Measurements from ENCODE around the gene TFAP2C. TPM values are rescaled to one million over a fixed set of nuclear protein-coding genes. Genes with fewer than 3 reads are reported as not detected.

Gene TFAP2C
- total RNA-seq, 4 donors from 2014 or later, result 1.1 to 1.5 (median 1.3) TPM

DNA sequence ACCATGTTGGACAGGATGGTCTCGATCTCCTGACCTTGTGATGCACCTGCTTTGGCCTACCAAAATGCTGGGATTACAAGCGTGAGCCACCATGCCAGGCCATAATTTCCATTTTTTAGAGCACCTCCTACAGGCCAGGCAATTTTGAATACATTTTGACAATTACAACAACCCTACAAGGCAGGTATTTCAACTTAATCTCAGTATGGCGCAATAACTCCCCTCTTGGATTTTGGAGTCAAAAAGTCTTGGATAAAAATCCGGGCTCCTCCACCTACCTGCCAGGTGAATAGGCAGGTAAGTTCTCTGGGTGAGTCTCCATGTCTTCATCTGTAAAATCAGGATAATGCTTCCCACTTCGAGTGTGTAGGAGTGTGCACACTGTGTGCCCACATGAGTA lies 39.5 kb upstream of the TFAP2C start:
- TF ChIP-seq, protein P1, sequence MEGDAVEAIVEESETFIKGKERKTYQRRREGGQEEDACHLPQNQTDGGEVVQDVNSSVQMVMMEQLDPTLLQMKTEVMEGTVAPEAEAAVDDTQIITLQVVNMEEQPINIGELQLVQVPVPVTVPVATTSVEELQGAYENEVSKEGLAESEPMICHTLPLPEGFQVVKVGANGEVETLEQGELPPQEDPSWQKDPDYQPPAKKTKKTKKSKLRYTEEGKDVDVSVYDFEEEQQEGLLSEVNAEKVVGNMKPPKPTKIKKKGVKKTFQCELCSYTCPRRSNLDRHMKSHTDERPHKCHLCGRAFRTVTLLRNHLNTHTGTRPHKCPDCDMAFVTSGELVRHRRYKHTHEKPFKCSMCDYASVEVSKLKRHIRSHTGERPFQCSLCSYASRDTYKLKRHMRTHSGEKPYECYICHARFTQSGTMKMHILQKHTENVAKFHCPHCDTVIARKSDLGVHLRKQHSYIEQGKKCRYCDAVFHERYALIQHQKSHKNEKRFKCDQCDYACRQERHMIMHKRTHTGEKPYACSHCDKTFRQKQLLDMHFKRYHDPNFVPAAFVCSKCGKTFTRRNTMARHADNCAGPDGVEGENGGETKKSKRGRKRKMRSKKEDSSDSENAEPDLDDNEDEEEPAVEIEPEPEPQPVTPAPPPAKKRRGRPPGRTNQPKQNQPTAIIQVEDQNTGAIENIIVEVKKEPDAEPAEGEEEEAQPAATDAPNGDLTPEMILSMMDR (IDR thresholded peaks at IDR 0.05; ENCODE audit: low read depth), result no peak

DNA sequence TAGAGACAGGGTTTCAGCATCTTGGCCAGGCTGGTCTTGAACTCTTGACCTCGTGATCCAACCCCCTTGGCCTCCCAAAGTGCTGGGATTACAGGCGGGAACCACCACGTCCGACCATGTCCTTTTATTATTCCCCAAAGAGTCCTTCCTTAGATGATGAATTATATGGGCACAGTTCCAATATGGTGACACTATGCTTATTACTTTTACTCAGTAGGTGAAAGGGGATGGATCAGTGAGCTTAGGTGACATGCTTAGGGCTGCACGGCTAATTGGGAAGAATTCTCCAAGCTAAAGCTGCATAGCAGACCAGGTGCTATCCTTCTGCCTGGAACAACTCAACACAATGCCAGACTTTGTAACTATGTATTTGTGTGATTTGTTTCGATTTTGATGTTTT lies 38.2 kb upstream of the TFAP2C start:
- TF ChIP-seq, protein P1 (IDR thresholded peaks at IDR 0.05; ENCODE audit: low read depth), result no peak

DNA sequence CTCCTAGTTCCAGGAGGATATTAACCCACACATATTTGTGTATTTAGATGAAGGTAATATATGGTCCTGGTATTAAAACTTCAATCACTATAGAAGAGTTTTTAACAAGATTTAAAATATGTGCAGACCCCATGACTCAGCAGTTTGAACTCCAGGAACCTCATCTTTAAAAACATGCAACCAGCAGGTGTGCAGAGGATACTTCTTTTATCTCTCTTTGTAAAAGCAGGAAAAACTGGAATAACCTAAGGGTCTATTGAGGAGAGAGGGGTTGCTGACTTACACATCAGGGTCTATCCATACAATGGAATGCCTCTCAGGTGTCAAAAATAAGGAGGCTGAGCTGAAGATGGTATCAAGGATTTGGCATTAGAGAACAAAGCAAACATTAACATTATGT lies 36.9 kb upstream of the TFAP2C start:
- TF ChIP-seq, protein P1 (IDR thresholded peaks at IDR 0.05; ENCODE audit: low read depth), result no peak

DNA sequence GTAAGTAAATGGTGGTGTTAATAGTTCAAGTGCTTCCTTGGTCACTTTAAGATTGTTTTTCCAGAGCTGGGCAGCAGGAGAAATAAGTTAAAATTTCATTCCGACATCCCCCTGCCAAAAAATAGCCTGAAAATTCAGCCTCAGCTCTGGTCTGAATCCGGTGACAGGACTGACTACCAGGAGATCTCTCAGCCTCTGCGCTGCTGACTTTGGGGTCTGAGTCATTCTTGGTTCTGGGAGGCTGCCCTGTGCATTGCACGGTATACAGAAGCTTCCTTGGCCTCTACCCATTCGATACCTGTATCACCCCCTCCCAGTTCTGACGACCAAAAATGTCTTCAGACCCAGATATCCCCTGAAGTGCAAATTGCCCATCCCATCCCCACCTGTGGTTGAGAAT lies 36.3 kb upstream of the TFAP2C start:
- TF ChIP-seq, protein P1 (IDR thresholded peaks at IDR 0.05; ENCODE audit: low read depth), result no peak

DNA sequence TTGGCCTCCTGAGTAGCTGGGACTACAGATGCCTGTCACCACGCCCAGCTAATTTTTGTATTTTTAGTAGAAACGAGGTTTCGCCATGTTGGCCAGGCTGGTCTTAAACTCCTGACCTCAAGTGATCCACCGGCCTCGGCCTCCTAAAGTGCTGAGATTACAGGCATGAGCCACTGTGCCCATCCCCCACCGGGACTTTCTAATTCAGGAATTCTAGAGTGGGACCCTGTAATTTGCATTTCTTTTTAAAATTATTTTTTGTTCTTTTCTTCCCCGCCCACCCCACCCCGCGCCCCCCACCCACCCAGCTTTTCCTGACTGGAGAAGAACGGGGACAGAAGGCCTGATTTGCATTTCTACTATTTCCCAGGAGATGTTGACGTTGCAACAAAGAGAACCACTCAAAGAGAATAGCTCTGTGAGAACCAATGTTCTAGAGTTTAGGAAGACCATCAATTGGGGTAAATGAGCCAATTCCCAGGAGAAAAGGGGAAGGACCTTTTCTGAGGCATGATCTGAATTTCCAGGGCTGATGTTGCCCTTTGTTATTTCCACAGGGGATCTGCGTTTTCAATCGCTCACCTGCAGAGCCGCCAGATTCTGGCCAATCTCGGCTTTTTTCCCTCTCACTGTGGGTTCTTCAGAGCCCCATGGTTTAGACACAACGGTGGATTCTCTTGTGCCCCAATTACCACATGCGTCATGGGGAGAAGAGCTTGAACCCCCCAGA lies 33.2 kb upstream of the TFAP2C start:
- TF ChIP-seq, protein P1 (IDR thresholded peaks at IDR 0.05; ENCODE audit: low read depth), result no peak

DNA sequence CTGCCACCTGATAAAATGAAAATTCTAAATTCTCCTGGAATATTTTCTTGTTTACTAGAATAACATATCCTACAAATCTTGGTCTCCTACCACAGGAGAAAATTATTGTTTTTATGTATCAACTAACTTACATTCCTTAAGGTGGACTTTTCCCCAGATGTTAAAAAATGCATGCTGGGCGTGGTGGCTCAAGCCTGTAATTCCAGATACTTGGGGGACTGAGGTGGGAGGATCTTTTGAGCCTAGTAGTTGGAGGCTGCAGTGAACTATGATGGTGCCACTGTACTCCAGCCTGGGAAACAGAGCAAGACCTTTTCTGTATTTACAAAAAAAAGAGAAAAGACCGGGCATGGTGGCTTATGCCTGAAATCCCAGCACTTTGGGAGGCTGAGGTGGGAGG lies 27.9 kb upstream of the TFAP2C start:
- TF ChIP-seq, protein P1 (IDR thresholded peaks at IDR 0.05; ENCODE audit: low read depth), result no peak

DNA sequence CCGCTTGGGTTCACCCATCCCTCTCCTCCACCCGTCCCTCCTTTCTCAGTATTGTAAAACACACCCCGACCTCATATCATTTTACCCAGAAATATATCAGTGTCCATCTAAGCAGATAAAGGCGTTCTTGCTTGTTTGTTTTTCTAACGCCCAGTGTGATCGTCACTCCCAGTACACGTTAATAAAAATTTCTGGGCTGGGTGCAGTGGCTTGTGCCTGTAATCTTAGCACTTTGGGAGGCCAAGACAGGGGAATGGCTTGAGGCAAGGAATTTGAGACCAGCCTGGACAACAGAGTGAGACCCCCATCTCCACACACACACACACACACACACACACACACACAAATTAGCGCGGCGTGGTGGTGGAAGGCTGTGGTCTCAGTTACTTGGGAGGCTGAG lies 24.4 kb upstream of the TFAP2C start:
- TF ChIP-seq, protein P1 (IDR thresholded peaks at IDR 0.05; ENCODE audit: low read depth), result no peak
